H1 (cell line): ENCODE results near the gene PRODH2. TPM values are rescaled to one million over a fixed set of nuclear protein-coding genes. Genes with fewer than 3 reads are reported as not detected.

Experiments
- EP300 ChIP-seq, 2 experiments: IDR thresholded peaks; 1 replicate in 1 of 2; 2 replicates in 1 of 2; pipeline ENCODE4 v1.6.1; 2011 to 2012; ENCODE audit warnings: low read depth in 2 of 2, low read length in 2 of 2, mild to moderate bottlenecking in 2 of 2, borderline replicate concordance in 1 of 2, inconsistent platforms in 1 of 2, moderate library complexity in 1 of 2
- polyA plus RNA-seq, 7 experiments: library from polyadenylated mRNA; depleted of rRNA in 3 of 7; stranded (reverse) in 5 of 7; unstranded in 2 of 7; fragments of >200 nt in 5 of 7; fragments of 200-250 nt in 2 of 7; gene quantifications; 1 replicate in 5 of 7; 2 replicates in 1 of 7; 4 replicates in 1 of 7; pipeline versions ENCODE4 v1.2.1 to v1.2.3, GENCODE V29; 2011 to 2013; ENCODE audit warnings: missing spikeins in 2 of 7, mixed read lengths in 2 of 7
- total RNA-seq: library from RNA; stranded (reverse); fragmentation: NEBNext Ultra II Directional; extraction: Animal tissue kit (Norgen Biotek cat#: 25700); gene quantifications from 2 replicates; pipeline ENCODE4 v1.2.1, GENCODE V29; 2021

PRODH2 gene
- total and polyA plus RNA-seq, 2 of the 8 experiments (the other 6 are each of a cell fraction or from before 2014, with no cell fraction given) = not detected

DNA sequence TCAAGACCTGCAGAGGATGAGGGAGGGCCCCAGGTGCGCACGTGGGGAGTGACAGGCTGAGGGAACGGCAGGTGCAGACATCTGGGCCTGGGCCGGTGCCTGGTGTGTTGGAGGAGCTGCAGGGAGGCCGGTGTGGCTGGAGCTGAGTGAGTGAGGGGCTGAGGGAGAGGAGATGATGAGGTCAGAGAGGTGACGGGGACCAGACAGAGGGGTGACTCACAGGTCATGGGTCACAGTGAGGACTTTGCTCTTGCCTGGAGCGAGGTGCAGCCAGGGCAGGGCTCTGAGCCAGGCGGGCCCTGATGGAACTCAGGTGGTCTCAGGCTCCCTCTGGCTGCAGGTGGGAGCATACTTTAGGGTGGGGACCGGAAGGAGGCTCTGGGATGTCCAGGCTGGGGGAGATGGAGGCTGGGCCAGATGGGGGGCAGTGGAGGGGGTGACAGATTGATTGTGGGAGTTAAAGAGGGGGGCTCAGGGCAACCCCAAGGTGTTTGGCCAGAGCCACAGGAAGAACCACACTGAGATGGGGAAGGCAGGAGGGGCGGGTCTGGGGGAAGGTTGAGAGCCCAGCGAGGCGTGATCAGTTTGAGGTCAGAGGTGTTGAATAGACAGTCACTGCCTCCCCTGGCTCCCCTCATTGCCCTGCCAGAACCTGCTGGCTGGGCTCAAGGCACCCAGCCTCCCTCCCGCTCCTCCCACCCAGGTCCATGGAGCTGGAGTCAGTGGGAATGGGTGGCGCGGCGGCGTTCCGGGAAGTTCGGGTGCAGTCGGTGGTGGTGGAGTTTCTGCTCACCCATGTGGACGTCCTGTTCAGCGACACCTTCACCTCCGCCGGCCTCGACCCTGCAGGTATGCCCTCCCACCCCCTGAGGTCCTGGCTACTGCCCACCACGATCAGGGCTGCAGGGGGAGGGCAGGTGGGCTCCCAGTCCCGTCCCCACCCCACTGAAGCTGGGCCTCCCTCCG, 28.9 kb downstream of the PRODH2 start (continued):
- TF ChIP-seq EP300 (IDR thresholded peaks at IDR 0.05; ENCODE audit: borderline replicate concordance in 1 of 2, low read depth in 2 of 2, low read length in 2 of 2) = no peak
- TF ChIP-seq, all 59 proteins: peak for 3
